ENCODE data around the gene PAQR6.

PAQR6 gene

DNA sequence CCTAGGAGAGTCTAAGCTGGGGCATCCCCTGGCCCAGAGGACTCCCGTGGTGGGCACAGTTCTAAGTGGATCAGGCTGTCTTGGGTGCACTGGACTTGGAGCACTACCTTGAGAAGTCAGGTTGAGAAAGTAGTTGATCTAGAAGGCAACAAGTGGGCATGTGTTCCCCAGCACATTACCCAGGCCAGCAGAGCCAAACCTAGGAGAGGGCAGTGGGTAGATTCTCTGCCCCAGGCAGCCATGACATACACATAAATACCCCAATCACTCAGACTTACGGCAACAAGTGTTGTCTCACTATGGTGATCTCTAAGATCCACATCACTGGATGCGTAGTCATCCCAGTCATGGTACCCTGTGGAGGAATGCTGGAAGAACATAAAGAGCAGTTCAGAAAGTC lies 36.6 kb downstream of the PAQR6 start:
- no peaks in the 10 kb centered on the region for H3K27me3 ChIP-seq (ENCODE audit: insufficient read depth, poor library complexity, severe bottlenecking)
- ATAC-seq (ENCODE audit: low read depth): no peak
- no peak for DNase-seq (ENCODE audit: low spot score)
- H3K9me3 ChIP-seq (ENCODE audit: severe bottlenecking): no peaks in the 10 kb centered on the region
- no peak overlapping the region for H3K27ac ChIP-seq (ENCODE audit: poor library complexity, severe bottlenecking)
- H3K36me3 ChIP-seq (ENCODE audit: low read depth): peaks cover 22% of the 10 kb centered on the region
- no peak overlapping the region for H3K4me3 ChIP-seq (ENCODE audit: severe bottlenecking)
- peaks cover 9% of the 10 kb centered on the region for H3K4me1 ChIP-seq (ENCODE audit: insufficient read depth, poor library complexity, severe bottlenecking)
- TF ChIP-seq, protein P1, sequence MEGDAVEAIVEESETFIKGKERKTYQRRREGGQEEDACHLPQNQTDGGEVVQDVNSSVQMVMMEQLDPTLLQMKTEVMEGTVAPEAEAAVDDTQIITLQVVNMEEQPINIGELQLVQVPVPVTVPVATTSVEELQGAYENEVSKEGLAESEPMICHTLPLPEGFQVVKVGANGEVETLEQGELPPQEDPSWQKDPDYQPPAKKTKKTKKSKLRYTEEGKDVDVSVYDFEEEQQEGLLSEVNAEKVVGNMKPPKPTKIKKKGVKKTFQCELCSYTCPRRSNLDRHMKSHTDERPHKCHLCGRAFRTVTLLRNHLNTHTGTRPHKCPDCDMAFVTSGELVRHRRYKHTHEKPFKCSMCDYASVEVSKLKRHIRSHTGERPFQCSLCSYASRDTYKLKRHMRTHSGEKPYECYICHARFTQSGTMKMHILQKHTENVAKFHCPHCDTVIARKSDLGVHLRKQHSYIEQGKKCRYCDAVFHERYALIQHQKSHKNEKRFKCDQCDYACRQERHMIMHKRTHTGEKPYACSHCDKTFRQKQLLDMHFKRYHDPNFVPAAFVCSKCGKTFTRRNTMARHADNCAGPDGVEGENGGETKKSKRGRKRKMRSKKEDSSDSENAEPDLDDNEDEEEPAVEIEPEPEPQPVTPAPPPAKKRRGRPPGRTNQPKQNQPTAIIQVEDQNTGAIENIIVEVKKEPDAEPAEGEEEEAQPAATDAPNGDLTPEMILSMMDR (IDR thresholded peaks at IDR 0.05; ENCODE audit: poor library complexity, severe bottlenecking): no peak

DNA sequence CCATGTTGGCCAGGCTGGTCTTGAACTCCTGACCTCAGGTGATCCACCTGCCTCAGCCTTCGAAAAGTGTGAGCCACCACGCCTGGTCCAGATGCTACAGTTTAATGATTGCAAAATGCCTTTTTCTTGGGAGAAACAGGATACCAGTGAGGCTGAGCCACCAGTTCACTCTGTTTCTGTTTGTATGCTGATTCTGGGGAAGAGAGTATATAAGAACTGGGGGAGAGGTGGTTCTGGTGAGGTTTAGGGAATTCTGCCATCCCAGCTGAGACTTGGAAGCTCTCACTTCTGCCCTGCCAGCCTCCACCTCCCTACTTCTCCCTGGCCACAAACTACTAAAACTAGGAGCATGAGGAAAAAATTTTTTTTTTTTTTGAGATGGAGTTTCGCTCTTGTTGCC lies 43.2 kb downstream of the PAQR6 start:
- Histone ChIP-seq H3K9me3 (ENCODE audit: severe bottlenecking) (no peaks in the 10 kb centered on the region), H3K4me1 (ENCODE audit: insufficient read depth, poor library complexity, severe bottlenecking) (no peaks in the 10 kb centered on the region), H3K27me3 (ENCODE audit: insufficient read depth, poor library complexity, severe bottlenecking) (no peaks in the 10 kb centered on the region), H3K27ac (ENCODE audit: poor library complexity, severe bottlenecking) (no peak overlapping the region), H3K36me3 (ENCODE audit: low read depth) (peaks cover 32% of the 10 kb centered on the region), H3K4me3 (ENCODE audit: severe bottlenecking) (no peak overlapping the region)
- ATAC-seq (ENCODE audit: low read depth): no peak
- TF ChIP-seq, protein P1 (IDR thresholded peaks at IDR 0.05; ENCODE audit: poor library complexity, severe bottlenecking): no peak
- DNase-seq (ENCODE audit: low spot score): no peak

DNA sequence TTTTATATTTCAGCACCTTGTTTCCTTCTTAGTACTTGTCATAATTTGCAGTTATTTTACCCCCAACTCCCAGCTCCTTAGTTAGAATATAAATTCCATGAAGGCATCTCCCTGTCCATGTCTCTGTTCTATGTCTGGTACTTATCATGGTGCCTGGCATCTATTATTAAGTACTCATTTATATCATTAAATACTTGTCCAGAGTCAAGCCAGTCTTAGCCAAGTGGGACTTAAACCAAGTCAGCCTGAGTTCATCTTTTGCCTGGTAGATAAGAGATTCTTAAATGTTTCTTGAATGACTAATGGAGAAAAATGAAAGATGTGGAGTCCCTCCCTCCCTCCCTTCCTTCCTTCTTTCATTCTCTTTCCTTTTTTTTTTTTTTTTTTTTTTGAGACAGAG lies 44.5 kb downstream of the PAQR6 start:
- Histone ChIP-seq H3K9me3 (ENCODE audit: severe bottlenecking) (no peaks in the 10 kb centered on the region), H3K27ac (ENCODE audit: poor library complexity, severe bottlenecking) (no peak overlapping the region), H3K4me1 (ENCODE audit: insufficient read depth, poor library complexity, severe bottlenecking) (no peaks in the 10 kb centered on the region), H3K4me3 (ENCODE audit: severe bottlenecking) (no peak overlapping the region), H3K36me3 (ENCODE audit: low read depth) (peaks cover 29% of the 10 kb centered on the region), H3K27me3 (ENCODE audit: insufficient read depth, poor library complexity, severe bottlenecking) (no peaks in the 10 kb centered on the region)
- DNase-seq (ENCODE audit: low spot score) (no peak), ATAC-seq (ENCODE audit: low read depth) (no peak)
- TF ChIP-seq, protein P1 (IDR thresholded peaks at IDR 0.05; ENCODE audit: poor library complexity, severe bottlenecking): no peak

GRCh38 chr1:156200044-156200443 lies 47.8 kb downstream of the PAQR6 start:
- ATAC-seq (ENCODE audit: low read depth): no peak
- H3K36me3 ChIP-seq (ENCODE audit: low read depth): peaks cover 13% of the 10 kb centered on the region
- H3K4me3 ChIP-seq (ENCODE audit: severe bottlenecking): no peak overlapping the region
- TF ChIP-seq, protein P1 (IDR thresholded peaks at IDR 0.05; ENCODE audit: poor library complexity, severe bottlenecking): no peak
- no peaks in the 10 kb centered on the region for H3K9me3 ChIP-seq (ENCODE audit: severe bottlenecking)
- H3K27ac ChIP-seq (ENCODE audit: poor library complexity, severe bottlenecking): no peak overlapping the region
- H3K4me1 ChIP-seq (ENCODE audit: insufficient read depth, poor library complexity, severe bottlenecking): no peaks in the 10 kb centered on the region
- DNase-seq (ENCODE audit: low spot score): no peak
- H3K27me3 ChIP-seq (ENCODE audit: insufficient read depth, poor library complexity, severe bottlenecking): no peaks in the 10 kb centered on the region

DNA sequence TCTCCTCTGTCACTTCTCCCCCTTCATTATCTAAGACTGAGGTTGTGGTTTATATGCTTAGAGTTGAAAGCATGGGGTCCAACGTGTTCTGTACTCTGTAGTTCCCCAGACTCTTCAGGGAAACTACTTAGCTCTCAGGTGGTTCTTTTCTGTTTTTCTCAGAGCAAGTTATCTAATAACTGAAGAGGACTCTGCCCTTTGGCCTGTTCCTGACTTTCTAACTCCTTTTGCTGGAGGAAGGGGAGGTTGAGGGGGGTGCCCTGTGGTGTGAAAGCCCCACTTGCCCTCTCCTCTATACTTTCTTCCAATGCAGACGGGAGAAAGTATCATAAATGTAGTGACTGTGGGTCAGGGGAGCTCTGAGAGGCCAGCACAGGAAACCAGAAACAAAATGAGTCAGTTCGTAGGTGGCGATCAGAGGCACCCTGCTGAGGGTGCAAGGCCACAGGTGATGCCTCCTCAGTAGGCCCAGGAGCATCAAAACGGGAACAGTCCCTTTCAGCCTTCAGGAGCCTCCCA lies 49.0 kb downstream of the PAQR6 start:
- Histone ChIP-seq H3K9me3 (ENCODE audit: severe bottlenecking) (no peaks in the 10 kb centered on the region), H3K27me3 (ENCODE audit: insufficient read depth, poor library complexity, severe bottlenecking) (no peaks in the 10 kb centered on the region), H3K36me3 (ENCODE audit: low read depth) (peaks cover 13% of the 10 kb centered on the region), H3K4me3 (ENCODE audit: severe bottlenecking) (no peak overlapping the region), H3K4me1 (ENCODE audit: insufficient read depth, poor library complexity, severe bottlenecking) (peaks cover 4% of the 10 kb centered on the region), H3K27ac (ENCODE audit: poor library complexity, severe bottlenecking) (no peak overlapping the region)
- ATAC-seq (ENCODE audit: low read depth) (no peak), DNase-seq (ENCODE audit: low spot score) (no peak)
- TF ChIP-seq, protein P1 (IDR thresholded peaks at IDR 0.05; ENCODE audit: poor library complexity, severe bottlenecking): no peak
